Mesendoderm (in vitro differentiated cells): Measurements from ENCODE around the gene EVX1.

Source experiments
- DNase-seq: peaks from one replicate; pipeline ENCODE4 v3.0.0; 2013
- H2AK5ac ChIP-seq: 2 replicates; pipeline ENCODE4 v1.6.1; 2013; ENCODE audit warnings: low read length, inconsistent platforms
- H2BK120ac ChIP-seq: 2 replicates; pipeline ENCODE4 v1.6.1; 2013; ENCODE audit warnings: low read depth, mild to moderate bottlenecking, low read length, moderate library complexity, mixed read lengths
- H2BK15ac ChIP-seq: replicated peaks from 2 replicates; pipeline ENCODE4 v1.6.1; 2013; ENCODE audit warnings: low read depth, mild to moderate bottlenecking, moderate library complexity
- H2BK5ac ChIP-seq: 2 replicates; pipeline ENCODE4 v1.6.1; 2013; ENCODE audit warnings: low read length, inconsistent platforms
- H3K18ac ChIP-seq: 2 replicates; pipeline ENCODE4 v1.6.1; 2013; ENCODE audit warnings: mild to moderate bottlenecking, low read length, mixed read lengths
- H3K23ac ChIP-seq: one replicate; pipeline ENCODE4 v1.6.1; 2013; ENCODE audit warnings: low read length
- H3K27ac ChIP-seq: 2 replicates; pipeline ENCODE4 v1.5.1; 2013; ENCODE audit warnings: low read depth, mild to moderate bottlenecking, inconsistent platforms, low read length, moderate library complexity
- H3K27me3 ChIP-seq: 2 replicates; pipeline ENCODE4 v1.6.1; 2013; ENCODE audit warnings: low read length, control low read depth, mild to moderate bottlenecking, inconsistent platforms; ENCODE audit not compliant: insufficient read depth, poor library complexity
- H3K36me3 ChIP-seq: 2 replicates; pipeline ENCODE4 v1.6.1; 2013; ENCODE audit warnings: low read length, inconsistent platforms; ENCODE audit not compliant: control insufficient read depth, insufficient read depth
- H3K4ac ChIP-seq: one replicate; pipeline ENCODE4 v1.6.1; 2013; ENCODE audit warnings: low read depth, mild to moderate bottlenecking, low read length, moderate library complexity
- H3K4me1 ChIP-seq: 2 replicates; pipeline ENCODE4 v1.6.1; 2013; ENCODE audit warnings: low read depth, low read length, inconsistent platforms; ENCODE audit not compliant: control insufficient read depth
- H3K4me2 ChIP-seq: 2 replicates; pipeline ENCODE4 v1.6.1; 2013; ENCODE audit warnings: low read length
- H3K4me3 ChIP-seq: 2 replicates; pipeline ENCODE4 v1.5.1; 2013; ENCODE audit warnings: mild to moderate bottlenecking, low read length
- H3K56ac ChIP-seq: one replicate; pipeline ENCODE4 v1.6.1; 2013; ENCODE audit warnings: low read length
- H3K79me1 ChIP-seq: 2 replicates; pipeline ENCODE4 v1.6.1; 2013; ENCODE audit warnings: low read length, inconsistent platforms
- H3K79me2 ChIP-seq: 2 replicates; pipeline ENCODE4 v1.6.1; 2013; ENCODE audit warnings: mild to moderate bottlenecking, low read length; ENCODE audit not compliant: control insufficient read depth, insufficient read depth
- H3K9ac ChIP-seq: 2 replicates; pipeline ENCODE4 v1.6.1; 2013; ENCODE audit warnings: low read length, inconsistent platforms
- H4K5ac ChIP-seq: one replicate; pipeline ENCODE4 v1.6.1; 2013; ENCODE audit warnings: low read length
- H4K8ac ChIP-seq: one replicate; pipeline ENCODE4 v1.6.1; 2013; ENCODE audit warnings: low read depth, mild to moderate bottlenecking, control low read depth, low read length, moderate library complexity
- WGBS: extraction: QIAGEN DNeasy Blood & Tissue Kit; methylation state at CpG from one replicate; pipeline ENCODE4 v1.1.7; 2013; ENCODE audit warnings: low lambda C conversion rate, missing lambda C conversion rate; ENCODE audit not compliant: insufficient coverage; ENCODE audit errors: extremely low coverage; 5-methylcytosine and 5-hydroxymethylcytosine counted together

The EVX1 gene

GRCh38 chr7:27235387-27236311, 7.0 kb upstream of the EVX1 start:
- Histone ChIP-seq H3K4ac (no peak overlapping the region), H4K5ac (no peak overlapping the region), H3K79me1 (no peaks in the 10 kb centered on the region), H2AK5ac (no peak overlapping the region), H3K18ac (peak overlapping the region; percentile 35), H2BK5ac (peak overlapping the region; percentile 52), H3K27ac (peak overlapping the region; percentile 42), H3K4me2 (peak overlapping the region; percentile 73), H3K27me3 (no peaks in the 10 kb centered on the region), H3K56ac (peak overlapping the region; percentile 83), H3K36me3 (no peaks in the 10 kb centered on the region), H3K9ac (peak overlapping the region; percentile 71), H3K79me2 (peaks cover 12% of the 10 kb centered on the region), H4K8ac (peak overlapping the region; percentile 78), H3K23ac (peak overlapping the region; percentile 90), H3K4me3 (peak overlapping the region; percentile 55), H3K4me1 (peaks cover 14% of the 10 kb centered on the region), H2BK15ac (no peak overlapping the region), H2BK120ac (no peak overlapping the region)
- peak; percentile 91 for DNase-seq
- WGBS = no CpG with 5 or more reads among the region's 66 CpGs

GRCh38 chr7:27237735-27238334, 4.8 kb upstream of the EVX1 start:
- peak overlapping the region; percentile 52 for H3K27ac ChIP-seq
- H4K5ac ChIP-seq = no peak overlapping the region
- H3K79me1 ChIP-seq = no peaks in the 10 kb centered on the region
- no peak overlapping the region for H4K8ac ChIP-seq
- no CpG with 5 or more reads among the region's 1 CpG for WGBS
- peak overlapping the region; percentile 33 for H3K18ac ChIP-seq
- H3K56ac ChIP-seq = peak overlapping the region; percentile 40
- H3K36me3 ChIP-seq = no peaks in the 10 kb centered on the region
- H3K4me2 ChIP-seq = no peak overlapping the region
- H2BK120ac ChIP-seq = no peak overlapping the region
- H3K23ac ChIP-seq = no peak overlapping the region
- peaks cover 32% of the 10 kb centered on the region for H3K79me2 ChIP-seq
- H2BK15ac ChIP-seq = no peak overlapping the region
- peak; percentile 83 for DNase-seq
- no peak overlapping the region for H3K4me3 ChIP-seq
- H3K4me1 ChIP-seq = peaks cover 14% of the 10 kb centered on the region
- H3K27me3 ChIP-seq = no peaks in the 10 kb centered on the region
- H2BK5ac ChIP-seq = no peak overlapping the region
- peak overlapping the region; percentile 14 for H3K9ac ChIP-seq
- no peak overlapping the region for H3K4ac ChIP-seq
- no peak overlapping the region for H2AK5ac ChIP-seq

DNA sequence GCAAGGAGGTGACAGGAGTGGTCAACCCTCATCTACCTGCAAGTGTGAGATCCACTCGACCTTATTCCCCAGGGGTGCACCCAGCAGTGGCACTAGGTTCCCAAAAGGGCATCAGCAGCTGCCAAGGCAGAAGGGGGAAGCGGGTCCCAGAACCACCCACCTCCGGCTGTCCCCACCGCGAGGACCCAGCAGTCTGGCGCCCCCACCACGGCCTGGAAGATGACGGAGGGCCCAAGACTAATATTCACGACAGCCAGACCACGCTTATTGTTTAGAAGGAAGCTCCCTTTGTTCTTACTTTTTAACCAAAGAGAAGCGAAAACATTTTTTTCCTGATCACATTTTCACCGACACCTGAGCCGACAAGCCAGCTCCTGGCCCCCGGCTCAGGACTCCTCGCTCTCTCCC, 3.6 kb upstream of the EVX1 start:
- peak overlapping the region; percentile 19 for H2BK120ac ChIP-seq
- peak overlapping the region; percentile 21 for H3K4me3 ChIP-seq
- H3K4me1 ChIP-seq = peaks cover 14% of the 10 kb centered on the region
- H3K36me3 ChIP-seq = no peaks in the 10 kb centered on the region
- H3K4ac ChIP-seq = peak overlapping the region; percentile 95
- H3K79me1 ChIP-seq = peaks cover 3% of the 10 kb centered on the region
- peak overlapping the region; percentile 91 for H3K18ac ChIP-seq
- H3K56ac ChIP-seq = peak overlapping the region; percentile 90
- no peaks in the 10 kb centered on the region for H3K27me3 ChIP-seq
- H2AK5ac ChIP-seq = peak overlapping the region; percentile 4
- DNase-seq = no peak
- peak overlapping the region; percentile 41 for H3K4me2 ChIP-seq
- no peak overlapping the region for H2BK15ac ChIP-seq
- peaks cover 43% of the 10 kb centered on the region for H3K79me2 ChIP-seq
- H4K5ac ChIP-seq = no peak overlapping the region
- peak overlapping the region; percentile 30 for H4K8ac ChIP-seq
- peak overlapping the region; percentile 92 for H3K27ac ChIP-seq
- no CpG with 5 or more reads among the region's 15 CpGs for WGBS
- H3K23ac ChIP-seq = peak overlapping the region; percentile 49
- H3K9ac ChIP-seq = peak overlapping the region; percentile 78
- peak overlapping the region; percentile 65 for H2BK5ac ChIP-seq

DNA sequence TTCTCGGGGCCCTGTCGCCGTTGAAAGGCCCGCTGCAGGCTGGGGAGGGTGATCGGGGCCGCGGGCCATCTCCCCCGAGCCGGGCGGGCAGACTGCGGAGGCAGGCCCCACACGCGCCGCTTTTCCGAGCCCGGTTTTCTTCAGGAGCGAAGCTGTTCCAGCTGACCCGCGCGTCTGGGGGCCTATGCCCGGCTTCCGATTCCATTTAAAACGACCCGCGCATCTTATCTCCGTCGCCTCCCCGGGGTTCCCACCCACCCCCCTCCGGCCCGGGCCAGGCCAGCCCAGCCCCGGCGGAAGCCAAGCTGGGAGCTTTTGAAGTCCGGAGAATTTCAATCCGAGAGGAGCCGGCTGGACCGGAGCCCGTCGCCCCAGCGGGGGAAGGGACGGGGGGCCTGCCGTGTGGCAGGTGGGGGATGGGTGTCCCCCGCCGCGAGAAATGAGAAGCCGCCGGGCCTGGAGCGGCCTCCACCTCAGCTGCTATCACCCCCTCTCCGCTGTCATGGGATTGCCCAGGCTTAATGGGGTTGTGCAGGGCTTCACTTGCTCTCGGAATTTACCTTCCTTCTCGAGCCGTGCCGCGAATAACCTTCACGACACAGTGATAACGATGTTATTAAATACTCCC, 3.1 kb upstream of the EVX1 start:
- peak overlapping the region; percentile 95 for H3K9ac ChIP-seq
- H3K23ac ChIP-seq = peak overlapping the region; percentile 49
- WGBS = no CpG with 5 or more reads among the region's 55 CpGs
- peak; percentile 79 for DNase-seq
- H3K79me2 ChIP-seq = peaks cover 48% of the 10 kb centered on the region
- no peak overlapping the region for H2AK5ac ChIP-seq
- no peak overlapping the region for H4K5ac ChIP-seq
- H2BK120ac ChIP-seq = peak overlapping the region; percentile 19
- H4K8ac ChIP-seq = no peak overlapping the region
- peaks cover 4% of the 10 kb centered on the region for H3K79me1 ChIP-seq
- peak overlapping the region; percentile 77 for H2BK5ac ChIP-seq
- peak overlapping the region; percentile 92 for H3K27ac ChIP-seq
- no peak overlapping the region for H2BK15ac ChIP-seq
- peaks cover 16% of the 10 kb centered on the region for H3K4me1 ChIP-seq
- peak overlapping the region; percentile 54 for H3K4me3 ChIP-seq
- no peaks in the 10 kb centered on the region for H3K36me3 ChIP-seq
- H3K27me3 ChIP-seq = no peaks in the 10 kb centered on the region
- H3K4me2 ChIP-seq = peak overlapping the region; percentile 88
- peak overlapping the region; percentile 92 for H3K56ac ChIP-seq
- H3K4ac ChIP-seq = peak overlapping the region; percentile 95
- peak overlapping the region; percentile 91 for H3K18ac ChIP-seq

- Histone ChIP-seq H3K79me2 (peaks cover 54% of the 10 kb centered on the region), H3K56ac (peak overlapping the region; percentile 92), H4K8ac (no peak overlapping the region), H2BK5ac (peak overlapping the region; percentile 77), H2AK5ac (no peak overlapping the region), H3K36me3 (no peaks in the 10 kb centered on the region), H3K18ac (peak overlapping the region; percentile 69), H3K4me3 (peak overlapping the region; percentile 54), H2BK15ac (no peak overlapping the region), H3K79me1 (peaks cover 9% of the 10 kb centered on the region), H3K27ac (peak overlapping the region; percentile 83), H2BK120ac (no peak overlapping the region), H3K4me1 (peaks cover 15% of the 10 kb centered on the region), H3K23ac (no peak overlapping the region), H3K9ac (peak overlapping the region; percentile 95), H4K5ac (no peak overlapping the region), H3K4ac (peak overlapping the region; percentile 59), H3K27me3 (no peaks in the 10 kb centered on the region), H3K4me2 (peak overlapping the region; percentile 88)
- DNase-seq = peak; percentile 83
- no CpG with 5 or more reads among the region's 18 CpGs for WGBS
Measured at GRCh38 chr7:27240015-27240731, 2.4 kb upstream of the EVX1 start.
